ENCODE measurements around the gene HTN1.

DNA sequence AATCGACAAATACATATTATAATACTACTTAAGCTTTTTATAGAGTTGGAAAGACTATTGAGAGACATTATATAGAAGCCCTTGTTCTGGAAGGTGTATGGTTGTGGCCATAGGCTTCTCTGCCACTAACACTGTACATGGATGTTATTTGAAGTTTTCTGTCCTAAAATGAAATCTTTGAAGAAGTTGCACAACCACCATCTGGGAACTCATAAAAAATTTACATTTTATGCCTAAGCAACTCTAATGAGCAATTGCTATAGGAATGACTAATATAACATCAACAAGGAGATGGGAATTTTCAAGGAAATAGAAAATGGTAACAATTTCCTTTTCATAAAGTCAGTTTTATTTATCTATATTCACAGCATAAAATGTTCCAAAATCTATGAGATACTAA, 7.4 kb downstream of the HTN1 start:
- TF ChIP-seq POLR2AphosphoS5 (IDR thresholded peaks at IDR 0.05; ENCODE audit: low read length) (no peak), RBBP5 (conservative IDR thresholded peaks at IDR 0.05) (no peak), BCL11A (IDR thresholded peaks at IDR 0.05; ENCODE audit: low read depth, low read length) (no peak), YY1 (IDR thresholded peaks at IDR 0.05; ENCODE audit: low read depth, low read length) (no peak), BACH1 (IDR thresholded peaks at IDR 0.05; ENCODE audit: borderline replicate concordance) (no peak), JUND (IDR thresholded peaks at IDR 0.05; ENCODE audit: low read depth, low read length) (no peak), NRF1 (conservative IDR thresholded peaks at IDR 0.05; ENCODE audit: low read depth, low read length) (no peak)
- TF ChIP-seq, protein P1, sequence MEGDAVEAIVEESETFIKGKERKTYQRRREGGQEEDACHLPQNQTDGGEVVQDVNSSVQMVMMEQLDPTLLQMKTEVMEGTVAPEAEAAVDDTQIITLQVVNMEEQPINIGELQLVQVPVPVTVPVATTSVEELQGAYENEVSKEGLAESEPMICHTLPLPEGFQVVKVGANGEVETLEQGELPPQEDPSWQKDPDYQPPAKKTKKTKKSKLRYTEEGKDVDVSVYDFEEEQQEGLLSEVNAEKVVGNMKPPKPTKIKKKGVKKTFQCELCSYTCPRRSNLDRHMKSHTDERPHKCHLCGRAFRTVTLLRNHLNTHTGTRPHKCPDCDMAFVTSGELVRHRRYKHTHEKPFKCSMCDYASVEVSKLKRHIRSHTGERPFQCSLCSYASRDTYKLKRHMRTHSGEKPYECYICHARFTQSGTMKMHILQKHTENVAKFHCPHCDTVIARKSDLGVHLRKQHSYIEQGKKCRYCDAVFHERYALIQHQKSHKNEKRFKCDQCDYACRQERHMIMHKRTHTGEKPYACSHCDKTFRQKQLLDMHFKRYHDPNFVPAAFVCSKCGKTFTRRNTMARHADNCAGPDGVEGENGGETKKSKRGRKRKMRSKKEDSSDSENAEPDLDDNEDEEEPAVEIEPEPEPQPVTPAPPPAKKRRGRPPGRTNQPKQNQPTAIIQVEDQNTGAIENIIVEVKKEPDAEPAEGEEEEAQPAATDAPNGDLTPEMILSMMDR (IDR thresholded peaks at IDR 0.05 in 2 of 3, conservative IDR thresholded peaks at IDR 0.05 in 1 of 3; ENCODE audit: control insufficient read depth in 2 of 3, extremely low read depth in 1 of 3, insufficient read depth in 1 of 3, low read depth in 3 of 3, low read length in 3 of 3) = no peak

Data from GM12878 (cell line).